ENCODE results near the gene CALN1. TPM values are rescaled to one million over a fixed set of nuclear protein-coding genes. Genes with fewer than 3 reads are reported as not detected.
A peak's percentile ranks its signal among the peaks of the same experiment; 100 is the strongest.
"Not testable (repeated sequence)": the region's sequence is repeated elsewhere in the genome, so short reads cannot be mapped to it uniquely, and the experiment has no call there.

Gene CALN1
- total RNA-seq, 2 donors from 2014 or later = 4.3 to 6.9 TPM

- DNase-seq = no peak
- Mint-ChIP-seq H3K27me3 (ENCODE audit: insufficient read depth) (no peaks in the 10 kb centered on the region), H3K9me3 (peaks cover 6% of the 10 kb centered on the region), H3K4me1 (peaks cover 3% of the 10 kb centered on the region), H3K36me3 (ENCODE audit: low read depth) (no peaks in the 10 kb centered on the region), H3K4me3 (no peak overlapping the region), H3K27ac (no peak overlapping the region)
- H3K4me3 ChIP-seq (ENCODE audit: low read length) = no peak overlapping the region
- no peak for TF ChIP-seq CTCF (conservative IDR thresholded peaks at IDR 0.05)
- peaks cover 9% of the 10 kb centered on the region for H3K9me3 ChIP-seq (ENCODE audit: control insufficient read depth, low read length)
- WGBS, 2 experiments (ENCODE audit: insufficient coverage in 1 of 2, insufficient read length in 1 of 2) = 89 to 94% methylated on average over 2 to 4 of the region's 4 CpGs
- no peak overlapping the region for H3K27ac ChIP-seq (ENCODE audit: low read depth, low read length)
- H3K27me3 ChIP-seq (ENCODE audit: control insufficient read depth, insufficient read depth, low read length, poor library complexity, severe bottlenecking) = no peaks in the 10 kb centered on the region
- H3K9ac ChIP-seq (ENCODE audit: extremely low read depth, low read length, poor library complexity, severe bottlenecking) = no peak overlapping the region
- H3K4me1 ChIP-seq (ENCODE audit: control insufficient read depth, insufficient read depth, low read length) = no peaks in the 10 kb centered on the region
- no peaks in the 10 kb centered on the region for H3K36me3 ChIP-seq (ENCODE audit: control insufficient read depth, insufficient read depth, low read length)
Observed at GRCh38 chr7:72077786-72078185, 334.4 kb downstream of the CALN1 start.

DNA sequence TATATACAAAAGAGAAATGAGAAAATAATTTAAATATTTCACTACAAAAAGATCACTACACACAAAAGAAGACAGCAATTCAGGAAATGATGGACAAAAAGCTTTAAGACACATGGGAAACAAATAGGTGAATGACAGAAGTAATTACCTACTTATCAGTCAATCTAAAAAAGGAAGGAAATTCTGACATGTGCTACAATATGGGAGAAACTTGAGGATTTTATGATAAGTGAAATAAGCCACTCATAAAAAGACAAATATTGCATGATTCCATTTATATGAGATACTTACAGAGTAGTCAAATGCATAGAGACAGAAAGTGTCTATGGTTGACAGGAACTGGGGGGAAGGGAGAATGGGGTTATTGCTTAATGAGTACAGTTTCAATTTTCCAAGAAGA lies 339.2 kb downstream of the CALN1 start:
- TF ChIP-seq CTCF (conservative IDR thresholded peaks at IDR 0.05) = no peak
- H3K4me3 ChIP-seq (ENCODE audit: low read length) = no peak overlapping the region
- H3K36me3 ChIP-seq (ENCODE audit: control insufficient read depth, insufficient read depth, low read length) = no peaks in the 10 kb centered on the region
- peaks cover 3% of the 10 kb centered on the region for H3K4me1 Mint-ChIP-seq
- no peaks in the 10 kb centered on the region for H3K27me3 Mint-ChIP-seq (ENCODE audit: insufficient read depth)
- H3K4me1 ChIP-seq (ENCODE audit: control insufficient read depth, insufficient read depth, low read length) = no peaks in the 10 kb centered on the region
- no peak overlapping the region for H3K27ac Mint-ChIP-seq
- no peak overlapping the region for H3K27ac ChIP-seq (ENCODE audit: low read depth, low read length)
- peaks cover 18% of the 10 kb centered on the region for H3K9me3 Mint-ChIP-seq
- H3K27me3 ChIP-seq (ENCODE audit: control insufficient read depth, insufficient read depth, low read length, poor library complexity, severe bottlenecking) = no peaks in the 10 kb centered on the region
- H3K4me3 Mint-ChIP-seq = no peak overlapping the region
- peaks cover 22% of the 10 kb centered on the region for H3K9me3 ChIP-seq (ENCODE audit: control insufficient read depth, low read length)
- H3K36me3 Mint-ChIP-seq (ENCODE audit: low read depth) = no peaks in the 10 kb centered on the region
- H3K9ac ChIP-seq (ENCODE audit: extremely low read depth, low read length, poor library complexity, severe bottlenecking) = no peak overlapping the region
- no peak for DNase-seq

DNA sequence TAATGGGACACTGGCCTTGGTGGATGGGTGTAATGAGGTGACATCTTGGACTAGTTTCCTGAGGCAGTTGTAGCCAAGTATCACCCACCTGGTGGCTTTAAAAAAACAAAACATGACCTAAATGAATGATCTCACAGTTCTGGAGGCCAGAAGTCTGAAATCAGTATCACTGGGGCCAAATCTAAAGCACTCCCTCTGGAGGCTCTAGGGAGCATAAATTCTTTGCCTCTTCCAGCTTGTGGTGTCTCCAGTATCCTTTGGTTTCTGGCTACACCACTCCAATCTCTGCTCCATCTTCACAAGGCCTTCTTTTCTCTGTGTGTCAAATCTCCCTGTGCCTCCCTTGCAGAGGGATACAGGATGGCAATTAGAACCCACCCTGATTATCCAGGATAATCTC lies 342.9 kb downstream of the CALN1 start:
- no peaks in the 10 kb centered on the region for H3K27me3 Mint-ChIP-seq (ENCODE audit: insufficient read depth)
- no peaks in the 10 kb centered on the region for H3K36me3 Mint-ChIP-seq (ENCODE audit: low read depth)
- Histone ChIP-seq H3K36me3 (ENCODE audit: control insufficient read depth, insufficient read depth, low read length) (no peaks in the 10 kb centered on the region), H3K27me3 (ENCODE audit: control insufficient read depth, insufficient read depth, low read length, poor library complexity, severe bottlenecking) (no peaks in the 10 kb centered on the region), H3K9ac (ENCODE audit: extremely low read depth, low read length, poor library complexity, severe bottlenecking) (no peak overlapping the region), H3K4me3 (ENCODE audit: low read length) (no peak overlapping the region), H3K9me3 (ENCODE audit: control insufficient read depth, low read length) (peaks cover 13% of the 10 kb centered on the region), H3K27ac (ENCODE audit: low read depth, low read length) (no peak overlapping the region), H3K4me1 (ENCODE audit: control insufficient read depth, insufficient read depth, low read length) (no peaks in the 10 kb centered on the region)
- H3K27ac Mint-ChIP-seq = no peak overlapping the region
- H3K4me3 Mint-ChIP-seq = no peak overlapping the region
- peaks cover 11% of the 10 kb centered on the region for H3K9me3 Mint-ChIP-seq
- peak; percentile 71 for TF ChIP-seq CTCF (conservative IDR thresholded peaks at IDR 0.05)
- H3K4me1 Mint-ChIP-seq = no peaks in the 10 kb centered on the region
- no peak for DNase-seq

DNA sequence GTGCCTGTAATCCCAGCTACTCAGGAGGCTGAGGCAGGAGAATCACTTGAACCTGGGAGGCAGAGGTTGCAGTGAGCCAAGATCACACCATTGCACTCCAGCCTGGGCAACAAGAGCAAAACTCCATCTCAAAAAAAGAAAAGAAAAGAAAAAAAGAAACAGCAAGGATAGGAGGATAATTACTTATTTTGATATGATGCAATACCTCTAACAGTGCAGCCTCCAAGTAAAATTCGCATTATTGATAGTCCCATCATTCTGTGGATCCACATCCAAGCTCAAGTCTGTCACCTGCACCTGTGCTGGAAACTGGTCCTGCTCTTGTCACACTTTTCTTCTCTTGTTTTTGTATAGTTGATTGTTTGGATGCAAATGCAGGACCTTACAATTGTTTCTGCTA lies 346.4 kb downstream of the CALN1 start:
- not testable (repeated sequence) for H3K4me1 Mint-ChIP-seq; H3K9me3 ChIP-seq (ENCODE audit: control insufficient read depth, low read length); H3K27ac Mint-ChIP-seq; H3K9me3 Mint-ChIP-seq; H3K9ac ChIP-seq (ENCODE audit: extremely low read depth, low read length, poor library complexity, severe bottlenecking); H3K36me3 ChIP-seq (ENCODE audit: control insufficient read depth, insufficient read depth, low read length); H3K27ac ChIP-seq (ENCODE audit: low read depth, low read length); H3K4me1 ChIP-seq (ENCODE audit: control insufficient read depth, insufficient read depth, low read length); H3K27me3 Mint-ChIP-seq (ENCODE audit: insufficient read depth); H3K4me3 ChIP-seq (ENCODE audit: low read length); H3K4me3 Mint-ChIP-seq; H3K27me3 ChIP-seq (ENCODE audit: control insufficient read depth, insufficient read depth, low read length, poor library complexity, severe bottlenecking); H3K36me3 Mint-ChIP-seq (ENCODE audit: low read depth); DNase-seq
- 80 to 92% methylated on average over 1 of the region's 1 CpG for WGBS, 2 experiments (ENCODE audit: insufficient coverage in 1 of 2, insufficient read length in 1 of 2)

Measured in endodermal cell (in vitro differentiated cells).